MV-4-11 (cell line): ENCODE data around the gene H2AZ2.
"Not testable (repeated sequence)": the region's sequence is repeated elsewhere in the genome, so short reads cannot be mapped to it uniquely, and the experiment has no call there.

Experiments used
- DNase-seq: peaks from one replicate; lab custom pipeline; 2025; lab: John Stamatoyannopoulos, UW

Gene H2AZ2

GRCh38 chr7:44847920-44848634 is at the start of gene H2AZ2:
Gene H2AZ2 (minus strand): TSS chr7:44848087. CDS start chr7:44847971, 116 bp downstream.
- DNase-seq, result peak; percentile 100

- peak; percentile 24 for DNase-seq
Measured at GRCh38 chr7:44897309-44897708, 49.4 kb upstream of the H2AZ2 start.

GRCh38 chr7:44894888-44895580 is 47.1 kb upstream of the H2AZ2 start:
- DNase-seq, result no peak

GRCh38 chr7:44893710-44894234 is 45.9 kb upstream of the H2AZ2 start:
- DNase-seq, result no peak

GRCh38 chr7:44891791-44892190 is 43.9 kb upstream of the H2AZ2 start:
- DNase-seq, result no peak

- DNase-seq, result no peak
Measured at GRCh38 chr7:44891372-44891771, 43.5 kb upstream of the H2AZ2 start.

GRCh38 chr7:44889086-44889781 is 41.3 kb upstream of the H2AZ2 start:
- DNase-seq, result no peak

GRCh38 chr7:44887293-44887692 is 39.4 kb upstream of the H2AZ2 start:
- DNase-seq, result peak; percentile 48

- peak; percentile 98 for DNase-seq
Measured at GRCh38 chr7:44885394-44886317, 37.8 kb upstream of the H2AZ2 start, which contains the start of gene PURB. Gene PURB (minus strand): TSS chr7:44885530. CDS start chr7:44885348, 182 bp downstream.

GRCh38 chr7:44884621-44885393 is 36.9 kb upstream of the H2AZ2 start:
- DNase-seq, result no peak

- no peak for DNase-seq
Measured at GRCh38 chr7:44883961-44884620, 36.2 kb upstream of the H2AZ2 start.

GRCh38 chr7:44882899-44883298 is 35.0 kb upstream of the H2AZ2 start:
- no peak for DNase-seq

- peak; percentile 81 for DNase-seq
Measured at GRCh38 chr7:44881610-44882009, 33.7 kb upstream of the H2AZ2 start.

- no peak for DNase-seq
Measured at GRCh38 chr7:44881066-44881600, 33.2 kb upstream of the H2AZ2 start.

GRCh38 chr7:44880317-44881018 is 32.6 kb upstream of the H2AZ2 start:
- no peak for DNase-seq

- DNase-seq, result peak; percentile 18
Measured at GRCh38 chr7:44876393-44876792, 28.5 kb upstream of the H2AZ2 start.

GRCh38 chr7:44875241-44875640 is 27.4 kb upstream of the H2AZ2 start:
- DNase-seq, result no peak

GRCh38 chr7:44872787-44873186 is 24.9 kb upstream of the H2AZ2 start:
- DNase-seq, result no peak

GRCh38 chr7:44871918-44872317 is 24.0 kb upstream of the H2AZ2 start:
- not testable (repeated sequence) for DNase-seq
